Fibroblast of lung (primary cell): Measurements from ENCODE around the gene PITPNB.
A peak's percentile ranks its signal among the peaks of the same experiment; 100 is the strongest.

Experiments
- CTCF ChIP-seq, 2 donors: IDR thresholded peaks in 1 of 2; conservative IDR thresholded peaks in 1 of 2; 1 replicate in 1 of 2; 2 replicates in 1 of 2; pipeline ENCODE4 v1.5.1; 2011 to 2012; ENCODE audit warnings: low read length in 2 of 2, control low read depth in 1 of 2, inconsistent platforms in 1 of 2, low read depth in 1 of 2, mild to moderate bottlenecking in 1 of 2
- EZH2 ChIP-seq: IDR thresholded peaks from 2 replicates; pipeline ENCODE4 v1.5.1; 2012; ENCODE audit warnings: low read length, control low read depth, mild to moderate bottlenecking; ENCODE audit errors: missing control alignments

GRCh38 chr22:27825174-27825573 is 93.9 kb downstream of the PITPNB start:
- TF ChIP-seq CTCF (conservative IDR thresholded peaks at IDR 0.05 in 1 of 2, IDR thresholded peaks at IDR 0.05 in 1 of 2; ENCODE audit: low read depth in 1 of 2, low read length in 2 of 2) = peak; percentile 3 to 40
- TF ChIP-seq EZH2 = no peak
